HG03280 (cell line): Measurements from ENCODE around the gene LRFN2.

ENCODE experiments used
- ATAC-seq: cut with Tn5 transposase; IDR thresholded peaks from one replicate; pipeline ENCODE4 v1.9.1; 2021; ENCODE audit warnings: mild to moderate bottlenecking, moderate library complexity; ENCODE audit not compliant: unreplicated experiment

Gene LRFN2

GRCh38 chr6:40545954-40546353 lies 41.2 kb downstream of the LRFN2 start:
- no peak for ATAC-seq

- no peak for ATAC-seq
These were observed 43.4 kb downstream of the LRFN2 start for GRCh38 chr6:40543776-40544175.

GRCh38 chr6:40543146-40543545 lies 44.0 kb downstream of the LRFN2 start:
- no peak for ATAC-seq

- no peak for ATAC-seq
These were observed 44.9 kb downstream of the LRFN2 start for GRCh38 chr6:40542175-40542764.

GRCh38 chr6:40541556-40542174 lies 45.5 kb downstream of the LRFN2 start:
- no peak for ATAC-seq

GRCh38 chr6:40540790-40541189 lies 46.4 kb downstream of the LRFN2 start:
- ATAC-seq = no peak

- no peak for ATAC-seq
These were observed 47.3 kb downstream of the LRFN2 start for GRCh38 chr6:40539853-40540252.

GRCh38 chr6:40538556-40538955 lies 48.6 kb downstream of the LRFN2 start:
- no peak for ATAC-seq

- no peak for ATAC-seq
These were observed 49.7 kb downstream of the LRFN2 start for GRCh38 chr6:40537446-40537845.

- ATAC-seq = no peak
These were observed 50.7 kb downstream of the LRFN2 start for GRCh38 chr6:40536442-40536841.

- no peak for ATAC-seq
These were observed 51.3 kb downstream of the LRFN2 start for GRCh38 chr6:40535819-40536380.

GRCh38 chr6:40535110-40535818 lies 51.9 kb downstream of the LRFN2 start:
- no peak for ATAC-seq

GRCh38 chr6:40532349-40533000 lies 54.7 kb downstream of the LRFN2 start:
- ATAC-seq = no peak

- ATAC-seq = no peak
These were observed 57.2 kb downstream of the LRFN2 start for GRCh38 chr6:40529919-40530318.

- no peak for ATAC-seq
These were observed 58.1 kb downstream of the LRFN2 start for GRCh38 chr6:40529040-40529439.

- ATAC-seq = no peak
These were observed 59.1 kb downstream of the LRFN2 start for GRCh38 chr6:40528051-40528450.

- ATAC-seq = no peak
These were observed 61.1 kb downstream of the LRFN2 start for GRCh38 chr6:40526036-40526435.

GRCh38 chr6:40524797-40525585 lies 62.2 kb downstream of the LRFN2 start:
- ATAC-seq = no peak

- ATAC-seq = no peak
These were observed 63.5 kb downstream of the LRFN2 start for GRCh38 chr6:40523505-40524172.

- ATAC-seq = no peak
These were observed 65.7 kb downstream of the LRFN2 start for GRCh38 chr6:40521496-40521895.
